CD4-positive, alpha-beta T cell (primary cell): ENCODE measurements around the gene ZMYM1. TPM values are rescaled to one million over a fixed set of nuclear protein-coding genes. Genes with fewer than 3 reads are reported as not detected.
"Not testable (repeated sequence)": the region's sequence is repeated elsewhere in the genome, so short reads cannot be mapped to it uniquely, and the experiment has no call there.

ENCODE experiments used
- ATAC-seq: fragments of 200-7000 bp; cut with Tn5 transposase; one replicate; pipeline ENCODE4 v1.10.0; 2022; ENCODE audit warnings: mild to moderate bottlenecking; ENCODE audit not compliant: poor library complexity
- CTCF ChIA-PET: fragments of 350-600 bp; sonication (Branson Sonifier 250); formaldehyde crosslinking; loops from one replicate; lab custom pipeline; 2021; ENCODE audit warnings: antibody characterized with exemption, inconsistent platforms; lab: Charles Lee
- POLR2A ChIA-PET: fragments of 350-600 bp; sonication (Branson Sonifier 250); formaldehyde crosslinking; loops from one replicate; lab custom pipeline; 2021; ENCODE audit warnings: antibody characterized with exemption, inconsistent platforms; lab: Charles Lee
- DNase-seq, 14 experiments: peaks; one replicate each; pipeline ENCODE4 v3.0.0-alpha.2; 2013 to 2020; ENCODE audit warnings: mixed read lengths in 2 of 14
- H3K27ac ChIP-seq, 2 donors: one replicate each; pipeline versions ENCODE4 v1.5.1 to v1.7.0; 2013; ENCODE audit warnings: low read length in 2 of 2, low read depth in 1 of 2, mild to moderate bottlenecking in 1 of 2
- H3K27me3 ChIP-seq, 2 experiments: 1 replicate in 1 of 2; 2 replicates in 1 of 2; pipeline versions ENCODE4 v1.6.1 to v1.7.0; 2013; ENCODE audit warnings: low read length in 2 of 2, control low read depth in 1 of 2, mild to moderate bottlenecking in 1 of 2, moderate library complexity in 1 of 2; ENCODE audit not compliant: insufficient read depth in 2 of 2, control insufficient read depth in 1 of 2
- H3K36me3 ChIP-seq: one replicate; pipeline ENCODE4 v1.6.1; 2013; ENCODE audit warnings: low read length, control low read depth; ENCODE audit not compliant: insufficient read depth
- H3K4me1 ChIP-seq: one replicate; pipeline ENCODE4 v1.6.1; 2013; ENCODE audit warnings: low read length, control low read depth; ENCODE audit not compliant: insufficient read depth
- H3K4me3 ChIP-seq: one replicate; pipeline ENCODE4 v1.5.1; 2013; ENCODE audit warnings: mild to moderate bottlenecking, low read length, moderate library complexity
- H3K9me3 ChIP-seq, 2 experiments: 1 replicate in 1 of 2; 2 replicates in 1 of 2; pipeline versions ENCODE4 v1.6.1 to v1.7.0; 2013; ENCODE audit warnings: low read length in 2 of 2, mild to moderate bottlenecking in 2 of 2, control low read depth in 1 of 2, moderate library complexity in 1 of 2; ENCODE audit not compliant: control insufficient read depth in 1 of 2, insufficient read depth in 1 of 2
- H3K27ac Mint-ChIP-seq: one replicate; pipeline ENCODE4 v1.8.0; 2020; ENCODE audit warnings: mixed read lengths
- H3K27me3 Mint-ChIP-seq: one replicate; pipeline ENCODE4 v1.8.0; 2021; ENCODE audit warnings: mixed read lengths
- H3K36me3 Mint-ChIP-seq: one replicate; pipeline ENCODE4 v1.8.0; 2021; ENCODE audit warnings: low read depth, mixed read lengths
- H3K4me1 Mint-ChIP-seq: one replicate; pipeline ENCODE4 v1.8.0; 2021; ENCODE audit warnings: low read depth, mixed read lengths
- H3K4me3 Mint-ChIP-seq: one replicate; pipeline ENCODE4 v1.8.0; 2020; ENCODE audit warnings: mild to moderate bottlenecking, mixed read lengths
- H3K9me3 Mint-ChIP-seq: one replicate; pipeline ENCODE4 v1.8.0; 2020; ENCODE audit warnings: mixed read lengths
- CTCF ChIP-seq: fragments of 200-600 bp; IDR thresholded peaks from one replicate; pipeline ENCODE4 v1.8.0; 2022; ENCODE audit warnings: antibody characterized with exemption, mild to moderate bottlenecking
- intact Hi-C, 2 experiments: fragments of 100-400 bp; cut with DNase I in 1 of 2; cut with micrococcal nuclease in 1 of 2; formaldehyde crosslinking; loops; one replicate each; pipeline versions ENCODE4 v1.15.1 to v1.9.0; 2023 to 2025; cut with DNase I, micrococcal nuclease
- total RNA-seq, 174 experiments: library from RNA in 2 of 174; stranded (reverse) in 2 of 174; gene quantifications; one replicate each; pipeline ENCODE4 v1.2.3 and lab custom pipeline; 2021 to 2026

ZMYM1 gene
- total RNA-seq, 2 experiments from 2014 or later, result 6.3 to 6.7 TPM

- intact Hi-C loops, result no loop called here
- CTCF ChIA-PET, result interaction anchor here (0.6 kb wide), 2 partner anchors 39 to 433 kb away, joined by 3 read pairs; no protein-coding TSS in a partner anchor
- no peaks in the 10 kb centered on the region for H3K4me1 Mint-ChIP-seq
- no peaks in the 10 kb centered on the region for H3K36me3 Mint-ChIP-seq
- H3K27ac ChIP-seq, result no peak overlapping the region
- H3K27ac Mint-ChIP-seq, result no peak overlapping the region
- no peaks in the 10 kb centered on the region for H3K9me3 ChIP-seq
- ATAC-seq (no peak), DNase-seq (no peak)
- peaks cover 0 to under 1% of the 10 kb centered on the region in 2 experiments for H3K27me3 ChIP-seq
- no peaks in the 10 kb centered on the region for H3K9me3 Mint-ChIP-seq
- no peak overlapping the region for H3K4me3 ChIP-seq
- H3K4me3 Mint-ChIP-seq, result no peak overlapping the region
- H3K27me3 Mint-ChIP-seq, result no peaks in the 10 kb centered on the region
- POLR2A ChIA-PET, result no interaction called here
- H3K4me1 ChIP-seq, result no peaks in the 10 kb centered on the region
- H3K36me3 ChIP-seq, result no peaks in the 10 kb centered on the region
- TF ChIP-seq CTCF, result no peak
Observed at GRCh38 chr1:35047188-35047858, 31.9 kb upstream of the ZMYM1 start.

GRCh38 chr1:35049116-35049515 lies 30.1 kb upstream of the ZMYM1 start:
- Histone ChIP-seq H3K9me3 (no peaks in the 10 kb centered on the region), H3K27ac (no peak overlapping the region), H3K4me3 (no peak overlapping the region), H3K27me3 (peaks cover 0 to 4% of the 10 kb centered on the region in 2 experiments), H3K4me1 (no peaks in the 10 kb centered on the region), H3K36me3 (no peaks in the 10 kb centered on the region)
- ATAC-seq (no peak), DNase-seq (no peak)
- H3K36me3 Mint-ChIP-seq, result no peaks in the 10 kb centered on the region
- H3K4me1 Mint-ChIP-seq, result no peaks in the 10 kb centered on the region
- H3K9me3 Mint-ChIP-seq, result no peaks in the 10 kb centered on the region
- TF ChIP-seq CTCF, result no peak
- ChIA-PET POLR2A (no interaction called here), CTCF (no interaction called here)
- H3K27ac Mint-ChIP-seq, result no peak overlapping the region
- intact Hi-C loops, result no loop called here
- H3K4me3 Mint-ChIP-seq, result no peak overlapping the region
- H3K27me3 Mint-ChIP-seq, result no peaks in the 10 kb centered on the region

- ChIA-PET CTCF (no interaction called here), POLR2A (no interaction called here)
- no peaks in the 10 kb centered on the region for H3K4me1 Mint-ChIP-seq
- no peak overlapping the region for H3K27ac Mint-ChIP-seq
- Histone ChIP-seq H3K4me3 (no peak overlapping the region), H3K27me3 (peaks cover 0 to 7% of the 10 kb centered on the region in 2 experiments), H3K36me3 (no peaks in the 10 kb centered on the region), H3K9me3 (no peaks in the 10 kb centered on the region), H3K27ac (no peak overlapping the region), H3K4me1 (no peaks in the 10 kb centered on the region)
- ATAC-seq (no peak), DNase-seq (no peak)
- no peak for TF ChIP-seq CTCF
- H3K9me3 Mint-ChIP-seq, result no peaks in the 10 kb centered on the region
- H3K36me3 Mint-ChIP-seq, result no peaks in the 10 kb centered on the region
- no peak overlapping the region for H3K4me3 Mint-ChIP-seq
- H3K27me3 Mint-ChIP-seq, result no peaks in the 10 kb centered on the region
- intact Hi-C loops, result no loop called here
Observed at GRCh38 chr1:35053433-35053832, 25.8 kb upstream of the ZMYM1 start.

- POLR2A ChIA-PET, H3K9me3 ChIP-seq, H3K27me3 ChIP-seq, H3K4me3 Mint-ChIP-seq, DNase-seq, ATAC-seq, H3K36me3 Mint-ChIP-seq, intact Hi-C loops, CTCF ChIA-PET, H3K27me3 Mint-ChIP-seq, H3K36me3 ChIP-seq, H3K4me1 ChIP-seq, H3K4me1 Mint-ChIP-seq, H3K27ac Mint-ChIP-seq, H3K27ac ChIP-seq, H3K9me3 Mint-ChIP-seq, H3K4me3 ChIP-seq: not testable (repeated sequence)
Observed at GRCh38 chr1:35054282-35054681, 24.9 kb upstream of the ZMYM1 start.

- ATAC-seq, CTCF ChIA-PET, DNase-seq, H3K4me1 Mint-ChIP-seq, H3K4me3 ChIP-seq, H3K27me3 ChIP-seq, H3K36me3 Mint-ChIP-seq, H3K4me3 Mint-ChIP-seq, H3K9me3 Mint-ChIP-seq, intact Hi-C loops, H3K9me3 ChIP-seq, H3K27ac Mint-ChIP-seq, H3K27ac ChIP-seq, H3K36me3 ChIP-seq, H3K4me1 ChIP-seq, POLR2A ChIA-PET: not testable (repeated sequence)
- peaks cover 20% of the 10 kb centered on the region for H3K27me3 Mint-ChIP-seq
Observed at GRCh38 chr1:35058321-35058720, 20.9 kb upstream of the ZMYM1 start.
